T-helper 22 cell (primary cell): ENCODE data around the gene RELN.
"Not testable (repeated sequence)": the region's sequence is repeated elsewhere in the genome, so short reads cannot be mapped to it uniquely, and the experiment has no call there.

Experiments
- DNase-seq: peaks from one replicate; pipeline ENCODE4 v3.0.0-alpha.2; 2020; ENCODE audit warnings: low read depth

Gene RELN

DNA sequence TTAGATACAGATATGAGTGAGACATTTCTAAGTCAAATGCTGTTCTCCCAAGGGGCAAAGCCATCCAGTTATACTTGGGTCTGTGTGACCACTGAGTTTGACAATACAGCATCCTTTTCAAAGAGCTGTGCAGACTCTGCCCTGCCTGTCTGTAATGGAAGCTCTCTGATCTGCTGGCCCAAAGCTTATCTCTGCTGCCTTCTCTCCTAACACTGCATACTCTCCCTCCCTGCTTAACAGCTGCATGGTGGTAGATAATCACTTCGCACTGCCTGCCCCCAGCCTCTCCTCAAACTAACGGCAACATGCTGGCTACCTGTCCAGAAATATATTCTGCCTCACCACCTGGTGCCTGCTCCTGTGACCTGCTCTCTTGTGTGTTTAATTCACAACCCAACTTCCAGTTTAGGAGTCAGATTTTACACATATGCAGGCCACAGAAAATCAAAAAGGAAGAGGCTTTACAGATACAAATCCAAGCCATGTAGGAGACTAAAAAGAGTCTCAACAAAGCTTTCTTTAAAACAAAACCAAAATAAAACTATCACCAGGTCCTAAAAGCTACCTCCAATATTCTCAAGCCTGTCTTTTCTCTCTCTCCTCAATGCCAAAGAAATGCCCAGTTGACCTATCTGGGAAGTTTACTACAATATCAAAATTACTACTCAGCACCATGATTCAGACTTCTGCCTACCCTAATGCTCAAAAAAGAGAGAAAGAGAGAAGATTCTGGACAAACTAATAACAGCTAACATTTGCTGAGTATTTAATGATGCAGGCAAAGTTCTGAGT is 145.6 kb downstream of the RELN start:
- DNase-seq: no peak

- no peak for DNase-seq
Measured at GRCh38 chr7:103833401-103833800, 156.1 kb downstream of the RELN start.

DNA sequence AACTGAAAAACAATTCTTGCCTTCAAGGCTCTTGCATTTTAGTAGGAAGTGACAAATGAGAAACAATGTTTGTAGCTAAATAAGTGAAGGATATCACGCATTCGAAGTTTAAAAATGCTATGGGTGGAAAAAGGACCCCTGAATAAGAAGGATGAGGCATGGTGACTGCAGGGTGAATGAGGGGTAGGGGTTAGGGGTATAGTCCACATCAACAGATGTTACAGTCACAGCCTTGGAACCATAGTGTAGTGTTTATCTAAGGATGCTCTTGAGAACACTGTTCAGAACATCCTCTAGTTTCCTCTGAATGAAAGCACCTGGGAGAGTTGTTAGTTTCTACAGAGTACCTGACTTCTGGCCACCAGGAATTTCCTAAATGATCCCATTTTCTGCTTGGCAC is 157.0 kb downstream of the RELN start:
- no peak for DNase-seq

- DNase-seq: no peak
Measured at GRCh38 chr7:103824251-103824650, 165.2 kb downstream of the RELN start.

GRCh38 chr7:103823084-103823483 is 166.4 kb downstream of the RELN start:
- no peak for DNase-seq

- no peak for DNase-seq
Measured at GRCh38 chr7:103821092-103821491, 168.4 kb downstream of the RELN start.

- not testable (repeated sequence) for DNase-seq
Measured at GRCh38 chr7:103815972-103816371, 173.5 kb downstream of the RELN start.

DNA sequence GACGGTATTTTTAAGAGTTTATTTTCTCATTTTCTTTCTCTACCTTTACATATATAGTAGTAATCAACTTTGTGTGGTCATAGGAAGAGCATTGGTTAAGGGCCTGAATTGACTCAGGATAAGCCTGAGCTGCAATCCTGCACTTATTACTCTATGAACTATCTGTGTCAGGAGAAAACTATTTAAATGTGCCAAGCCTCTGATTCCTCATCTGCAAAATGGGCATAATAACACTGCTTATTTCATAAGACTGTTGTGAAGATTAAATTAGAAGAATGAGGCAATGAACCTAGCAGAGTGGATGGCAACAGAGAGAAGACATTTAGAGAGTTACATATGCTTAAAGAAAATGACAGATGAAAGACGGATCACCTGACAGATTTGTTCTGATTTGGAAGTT is 175.5 kb downstream of the RELN start:
- DNase-seq: no peak

GRCh38 chr7:103811997-103812396 is 177.5 kb downstream of the RELN start:
- no peak for DNase-seq

DNA sequence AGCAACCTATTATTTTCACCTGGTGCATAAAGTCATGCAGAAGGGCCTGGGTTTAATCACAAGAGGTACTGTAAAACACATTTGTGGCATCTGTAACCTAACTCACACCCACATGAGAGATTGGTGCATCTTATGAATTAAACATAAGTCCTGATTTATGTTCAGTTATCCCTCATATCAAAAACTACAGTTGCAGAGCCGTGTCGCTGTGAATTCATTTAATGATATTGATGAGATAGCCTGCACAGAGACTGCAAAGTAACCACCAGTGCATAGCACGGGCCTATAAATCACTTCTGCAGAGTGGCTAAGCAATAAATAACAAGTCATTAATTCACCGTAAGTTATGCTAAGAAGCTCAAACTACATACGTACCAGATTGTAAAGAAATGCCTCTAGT is 178.2 kb downstream of the RELN start:
- no peak for DNase-seq

DNA sequence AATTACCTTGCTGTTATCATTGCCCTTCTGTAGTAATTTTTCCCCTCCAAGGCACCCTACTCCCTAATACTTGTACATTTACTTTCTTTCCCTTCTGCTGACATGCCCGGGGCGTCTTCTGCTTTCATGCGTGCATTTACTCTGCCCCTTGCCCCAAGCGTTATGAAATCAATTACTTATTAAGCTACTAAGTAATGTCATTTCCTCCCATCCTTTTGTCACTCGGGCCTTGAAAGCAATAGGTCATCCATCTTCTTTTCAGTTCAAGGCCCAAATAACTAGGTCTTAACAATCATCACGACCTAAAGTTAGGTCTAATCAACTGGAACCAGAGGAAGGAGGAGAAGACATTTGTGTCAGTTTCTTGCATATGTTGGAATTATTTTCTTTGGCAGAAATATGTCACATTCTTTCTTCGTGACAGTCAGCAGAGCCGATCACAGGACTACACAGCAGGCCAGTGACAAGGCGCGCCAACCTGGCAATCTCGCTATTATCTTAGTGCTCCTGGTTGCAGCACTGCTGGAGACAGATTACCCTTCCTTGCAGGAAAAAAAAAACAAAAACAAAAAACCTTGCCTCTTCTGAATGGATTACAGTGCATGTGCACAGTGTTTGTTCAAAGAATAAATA is 179.2 kb downstream of the RELN start:
- DNase-seq: no peak

DNA sequence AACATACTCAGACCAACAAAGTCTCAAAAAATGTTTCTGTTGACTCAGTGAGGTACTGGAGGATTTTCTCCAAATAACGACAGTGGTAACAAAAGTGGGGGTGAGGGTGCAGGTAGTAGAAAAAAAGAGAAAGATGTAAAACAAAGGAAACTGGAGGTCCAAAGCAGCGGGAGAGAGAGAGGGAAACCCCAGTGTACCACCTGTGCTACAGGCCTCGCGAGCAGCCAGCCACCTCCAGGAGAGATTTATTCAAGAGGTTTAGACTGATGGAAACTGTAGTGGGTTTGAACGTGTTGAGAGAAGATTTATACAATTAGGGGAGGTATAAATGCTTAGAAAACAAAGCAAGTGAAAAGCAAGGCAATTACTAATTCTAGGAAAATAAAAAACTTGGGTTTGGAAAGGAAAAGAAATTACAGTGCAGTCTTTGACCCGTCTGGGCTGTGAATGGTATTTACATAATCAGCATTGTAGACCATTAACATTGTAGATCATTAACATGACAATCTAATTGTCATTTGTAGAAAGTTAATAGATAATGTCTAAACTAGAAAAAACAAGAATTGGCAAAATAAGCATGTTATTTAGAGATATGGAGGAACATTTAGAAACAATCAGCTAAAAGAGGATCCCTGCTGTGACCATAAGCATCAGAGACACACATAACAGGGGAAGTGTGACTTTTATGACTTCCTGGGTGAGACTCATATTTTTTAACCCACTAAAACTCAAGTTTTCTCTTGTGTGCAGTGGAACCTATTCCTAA is 180.0 kb downstream of the RELN start:
- DNase-seq: no peak

DNA sequence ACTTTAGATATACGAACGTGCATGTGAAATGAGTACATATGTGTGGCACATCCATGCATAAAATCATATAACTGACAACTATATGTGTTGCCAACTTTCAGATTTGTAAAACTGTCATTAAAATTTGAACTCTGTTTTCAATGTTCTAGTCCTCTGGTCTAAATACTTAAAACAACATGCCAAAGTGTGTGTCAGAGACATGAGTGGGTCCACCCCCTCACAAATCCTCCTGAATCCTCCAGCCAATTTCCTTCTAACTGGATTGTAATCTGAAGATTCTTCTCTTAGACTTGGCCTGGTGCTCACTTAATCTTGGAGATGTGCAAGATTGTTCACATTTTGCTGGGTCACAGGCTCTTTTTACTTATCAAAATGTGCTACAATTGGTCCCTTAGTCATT is 184.1 kb downstream of the RELN start:
- DNase-seq: no peak

DNA sequence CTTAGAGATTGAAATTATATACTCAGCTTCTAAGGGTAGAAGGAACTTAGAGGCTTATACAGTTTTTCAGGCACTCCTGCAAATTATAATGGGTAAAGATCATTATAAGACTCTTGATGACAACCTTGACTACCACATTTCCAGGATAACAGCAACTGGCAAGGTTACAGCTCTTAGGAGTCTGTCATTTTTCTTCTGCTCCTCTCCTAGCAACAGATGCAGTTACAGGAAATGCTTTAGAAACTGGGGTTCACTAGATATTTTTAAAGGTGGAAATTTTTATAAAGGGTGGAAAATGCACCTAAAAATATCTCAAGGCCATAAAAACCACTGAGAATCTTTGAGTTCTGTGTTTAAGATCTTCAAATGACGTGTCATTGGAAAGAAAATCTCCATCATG is 185.8 kb downstream of the RELN start:
- no peak for DNase-seq

GRCh38 chr7:103799298-103799697 is 190.2 kb downstream of the RELN start:
- no peak for DNase-seq

GRCh38 chr7:103797647-103798307 is 191.7 kb downstream of the RELN start:
- DNase-seq: no peak

DNA sequence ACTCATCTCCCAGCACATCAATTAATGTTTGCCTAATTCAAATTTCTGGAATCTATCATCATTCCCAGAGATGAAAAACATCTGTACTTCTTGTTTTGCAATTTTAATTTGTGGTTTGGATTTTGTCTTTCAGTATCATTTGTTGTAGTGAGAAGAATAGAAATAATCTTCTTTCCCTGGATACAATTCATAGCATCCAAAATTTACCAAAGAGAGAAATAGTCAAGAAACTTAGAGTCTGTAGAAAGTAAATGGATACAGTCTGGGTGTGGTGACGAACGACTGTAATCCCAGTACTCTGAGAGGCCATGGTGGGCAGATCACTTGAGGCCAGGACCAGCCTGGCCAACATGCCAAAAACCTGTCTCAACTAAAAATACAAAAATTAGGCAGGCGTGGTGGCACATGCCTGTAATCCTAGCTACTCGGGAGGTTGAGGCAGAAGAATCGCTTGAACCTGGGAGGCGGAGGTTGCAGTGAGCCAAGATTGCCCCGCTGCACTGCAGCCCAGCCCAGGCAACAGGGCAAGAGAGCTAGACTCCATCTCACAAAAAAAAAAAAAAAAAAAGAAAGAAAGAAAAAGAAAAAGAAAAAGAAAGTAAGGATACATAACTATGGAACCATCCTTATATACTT is 193.0 kb downstream of the RELN start:
- DNase-seq: no peak

- DNase-seq: no peak
Measured at GRCh38 chr7:103795787-103796186, 193.7 kb downstream of the RELN start.

DNA sequence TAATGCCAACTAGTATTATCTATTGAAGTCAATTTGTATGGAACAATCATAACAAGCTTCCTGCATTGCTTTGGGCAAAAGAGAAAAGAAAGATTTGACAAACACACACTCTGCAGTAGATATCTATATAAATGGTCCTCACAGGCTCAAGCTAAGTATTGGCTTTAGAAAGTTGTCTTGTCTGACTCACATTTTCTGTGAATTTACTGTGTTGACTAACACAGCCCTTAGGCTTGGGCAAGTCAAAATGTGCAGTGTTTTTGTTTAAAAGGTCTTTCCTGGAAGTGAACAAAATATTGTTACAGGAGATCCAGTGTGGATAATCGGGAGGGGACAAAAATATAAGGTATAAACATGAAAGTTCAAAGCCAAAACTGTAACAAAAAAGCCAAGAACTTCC is 194.4 kb downstream of the RELN start:
- DNase-seq: no peak

- no peak for DNase-seq
Measured at GRCh38 chr7:103794424-103794823, 195.0 kb downstream of the RELN start.

DNA sequence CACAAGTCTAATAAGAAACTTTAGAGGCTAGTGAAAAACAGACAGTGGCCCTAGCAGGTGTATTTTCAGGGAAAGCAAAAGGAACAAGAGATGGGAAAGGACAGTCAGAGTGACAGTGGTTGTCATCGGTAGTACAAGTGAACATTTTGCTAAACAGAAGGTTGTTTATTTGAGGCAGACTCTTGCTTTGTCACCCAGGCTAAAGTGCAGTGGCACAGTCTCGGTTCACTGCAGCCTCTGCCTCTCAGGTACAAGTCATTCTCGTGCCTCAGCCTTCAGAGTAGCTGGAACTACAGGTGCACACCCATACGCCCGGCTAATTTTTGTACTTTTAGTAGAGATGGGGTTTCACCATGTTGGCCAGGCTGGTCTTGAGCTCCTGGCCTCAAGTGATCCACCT is 195.8 kb downstream of the RELN start:
- no peak for DNase-seq

DNA sequence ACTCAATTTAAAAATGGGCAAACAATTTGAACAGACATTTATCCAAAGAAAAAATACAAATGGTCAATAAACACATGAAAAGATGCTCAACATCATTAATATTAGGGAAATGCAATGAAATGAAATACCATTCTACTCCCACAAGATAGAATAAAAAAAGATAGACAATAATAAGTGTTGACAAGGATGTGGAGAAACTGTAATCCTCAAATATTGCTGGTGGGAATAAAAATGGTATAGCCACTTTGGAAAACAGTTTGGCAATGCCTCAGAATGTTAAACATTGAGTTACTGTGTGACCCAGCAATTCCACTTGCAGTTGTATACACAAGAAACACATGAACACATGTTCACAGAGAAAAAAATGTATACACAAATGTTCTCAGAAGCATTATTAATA is 197.6 kb downstream of the RELN start:
- DNase-seq: no peak
